Pancreas (tissue), 10 donors: ENCODE results near the gene CHCHD3. TPM values are rescaled to one million over a fixed set of nuclear protein-coding genes. Genes with fewer than 3 reads are reported as not detected.
A peak's percentile ranks its signal among the peaks of the same experiment; 100 is the strongest.

Source experiments
- ATAC-seq, 4 donors: fragments of 200-7000 bp; cut with Tn5 transposase; one replicate each; pipeline versions ENCODE4 v1.8.0 to v1.9.1; 2020; ENCODE audit warnings: mild to moderate bottlenecking in 4 of 4, moderate library complexity in 4 of 4
- DNase-seq, 6 donors: peaks; one replicate each; pipeline ENCODE4 v3.0.0-alpha.2; 2020
- FAIRE-seq: peaks from 2 replicates; lab custom pipeline; 2012; peaks lifted over from hg19 to GRCh38; lab: Jason Lieb, UNC
- H3K27ac ChIP-seq, 4 donors: fragments of 200-600 bp; sonication (generic); 1 replicate in 3 of 4; 2 replicates in 1 of 4; pipeline versions ENCODE4 v1.5.0 to v1.8.0; 2020
- H3K27me3 ChIP-seq, 4 donors: fragments of 200-600 bp; one replicate each; pipeline ENCODE4 v1.8.0; 2021
- H3K36me3 ChIP-seq, 3 donors: fragments of 200-600 bp; sonication (generic) in 1 of 3; one replicate each; pipeline versions ENCODE4 v1.5.0 to v1.8.0; 2020 to 2021
- H3K4me1 ChIP-seq, 3 donors: fragments of 200-600 bp; one replicate each; pipeline ENCODE4 v1.8.0; 2021
- H3K4me3 ChIP-seq, 4 donors: fragments of 200-600 bp; sonication (generic) in 2 of 4; one replicate each; pipeline versions ENCODE4 v1.5.0 to v1.8.0; 2020 to 2021
- H3K9me3 ChIP-seq, 4 donors: fragments of 200-600 bp; one replicate each; pipeline ENCODE4 v1.8.0; 2021
- CTCF ChIP-seq, 4 donors: fragments of 200-600 bp; sonication (generic) in 3 of 4; IDR thresholded peaks; one replicate each; pipeline versions ENCODE4 v1.5.0 to v1.8.0; 2021; ENCODE audit warnings: antibody characterized with exemption in 4 of 4
- WGBS, 2 donors: extraction: QIAGEN DNeasy Blood & Tissue Kit; methylation state at CpG; one replicate each; pipeline ENCODE4 v1.1.7; 2013; 5-methylcytosine and 5-hydroxymethylcytosine counted together
- intact Hi-C, 3 donors: fragments of 100-400 bp; cut with DNase I; formaldehyde crosslinking; loops; one replicate each; pipeline versions ENCODE4 v1.11.1 to v1.14.2; 2022
- polyA plus RNA-seq, 2 donors: library from polyadenylated mRNA; stranded (reverse); fragments of 200-250 nt; gene quantifications; one replicate each; pipeline ENCODE4 v1.2.3, GENCODE V29; 2013
- total RNA-seq, 6 donors: library from RNA; stranded (reverse); fragmentation: NEBNext Ultra II Directional in 4 of 6; extraction: Animal tissue kit (Norgen Biotek cat#: 25700) in 4 of 6; gene quantifications; one replicate each; pipeline versions ENCODE4 v1.2.1 to v1.2.4, GENCODE V29; 2021 to 2023
- donor health status: healthy with polysubstance abuse.
- donor health status: DM: no; HTN: no; CAD: no; lungs with moderate emphysema.
- donor health status: DM: no; HTN: no; CAD: no.
- donor health status: control.
- donor health status: control.
- donor health status: Bipolar disorder and iron deficiency.
- donor health status: DM: yes; HTN: yes; CAD: no.
- donor health status: DM: no; HTN: no; CAD: no.
- donor health status: DM: no; HTN: no; CAD: no.
- donor health status: DM: yes; HTN: yes; CAD: no.

Gene CHCHD3
- total and polyA plus RNA-seq, 8 donors, result 7.9 to 23.2 (median 19.3) TPM

GRCh38 chr7:132758986-132759385 lies 322.9 kb downstream of the CHCHD3 start:
- intact Hi-C loops, result no loop called here
- FAIRE-seq, result no peak
- WGBS, 2 donors, result 90 to 94% methylated on average over 5 of the region's 5 CpGs

GRCh38 chr7:132757783-132758182 lies 324.1 kb downstream of the CHCHD3 start:
- Histone ChIP-seq H3K4me3 (no peak overlapping the region), H3K36me3 (no peaks in the 10 kb centered on the region), H3K9me3 (no peaks in the 10 kb centered on the region), H3K27me3 (no peaks in the 10 kb centered on the region), H3K27ac (no peak overlapping the region), H3K4me1 (no peaks in the 10 kb centered on the region)
- ATAC-seq (no peak), DNase-seq (no peak), FAIRE-seq (no peak)
- TF ChIP-seq CTCF (IDR thresholded peaks at IDR 0.05), result no peak
- intact Hi-C loops, result no loop called here
- WGBS, 2 donors, result 65 to 85% methylated on average over 3 of the region's 3 CpGs

More at GRCh38 chr7:132758986-132759385, 322.9 kb downstream of the CHCHD3 start:
- H3K9me3 ChIP-seq, result no peaks in the 10 kb centered on the region
- H3K4me1 ChIP-seq, result no peaks in the 10 kb centered on the region
- TF ChIP-seq CTCF (IDR thresholded peaks at IDR 0.05), result no peak
- no peaks in the 10 kb centered on the region for H3K27me3 ChIP-seq
- no peak overlapping the region for H3K4me3 ChIP-seq
- H3K27ac ChIP-seq, result no peak overlapping the region
- ATAC-seq, result no peak
- H3K36me3 ChIP-seq, result no peaks in the 10 kb centered on the region
- no peak for DNase-seq

- 46 to 58% methylated on average over 5 of the region's 5 CpGs for WGBS, 2 donors
- intact Hi-C loops, result no loop called here
- Histone ChIP-seq H3K9me3 (no peaks in the 10 kb centered on the region), H3K4me1 (no peaks in the 10 kb centered on the region), H3K27me3 (no peaks in the 10 kb centered on the region), H3K36me3 (no peaks in the 10 kb centered on the region), H3K27ac (no peak overlapping the region), H3K4me3 (no peak overlapping the region)
- TF ChIP-seq CTCF (IDR thresholded peaks at IDR 0.05), result no peak
- DNase-seq (no peak), FAIRE-seq (no peak), ATAC-seq (peak; percentile 20 to 51 (median 42))
These were observed 325.4 kb downstream of the CHCHD3 start for GRCh38 chr7:132756484-132756990.

DNA sequence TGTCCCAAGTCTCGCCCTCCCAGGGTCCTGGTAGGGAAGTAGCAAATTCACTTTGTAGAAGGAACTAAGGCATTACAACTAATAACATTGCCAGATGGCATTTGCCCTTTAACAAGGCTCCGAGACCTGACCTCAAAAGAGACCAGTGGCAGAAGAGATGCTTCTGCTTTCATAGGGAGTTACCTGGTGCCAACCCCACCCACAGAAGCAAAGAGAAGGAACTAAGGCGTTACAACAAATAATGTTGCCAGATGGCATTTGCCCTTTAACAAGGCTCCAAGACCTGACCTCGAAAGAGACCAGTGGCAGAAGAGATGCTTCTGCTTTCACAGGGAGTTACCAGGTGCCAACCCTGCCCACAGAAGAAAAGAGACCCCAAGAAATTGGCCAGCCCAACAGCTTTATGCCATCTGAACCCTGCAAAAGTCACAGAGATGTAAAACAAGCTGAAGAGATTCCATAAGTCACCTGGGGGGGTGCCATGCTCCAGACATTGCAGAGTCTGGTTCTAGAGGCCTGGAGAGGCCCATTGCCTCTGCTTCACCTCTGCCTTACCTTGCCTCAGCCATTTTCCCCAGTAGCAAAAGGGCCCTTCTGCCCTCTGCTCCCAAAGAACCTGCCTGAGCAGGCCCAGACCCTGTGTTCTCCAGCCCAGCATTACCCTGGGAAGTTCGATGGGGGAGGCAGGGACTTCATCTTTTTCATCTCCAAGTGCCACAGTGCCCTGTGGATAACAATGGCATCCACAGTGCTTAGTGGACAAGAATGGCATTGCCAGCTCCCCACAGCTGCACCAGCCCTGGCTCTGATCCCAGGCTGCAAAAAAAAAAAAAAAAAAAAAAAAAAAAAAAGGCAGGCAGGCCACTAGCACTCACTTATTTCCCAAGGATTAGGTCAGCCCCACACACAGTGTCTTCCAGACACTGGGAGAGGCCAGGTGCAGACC lies 326.1 kb downstream of the CHCHD3 start:
- peak in 2 of 4 donors; percentile 18 to 33 for TF ChIP-seq CTCF (IDR thresholded peaks at IDR 0.05)
- Histone ChIP-seq H3K27ac (no peak overlapping the region), H3K4me3 (no peak overlapping the region), H3K9me3 (no peaks in the 10 kb centered on the region), H3K36me3 (no peaks in the 10 kb centered on the region), H3K4me1 (no peaks in the 10 kb centered on the region), H3K27me3 (no peaks in the 10 kb centered on the region)
- 65 to 82% methylated on average over 5 of the region's 5 CpGs for WGBS, 2 donors
- ATAC-seq (peak; percentile 81 to 95 (median 88)), DNase-seq (peak in 3 of 6 donors; percentile 16 to 30 (median 18)), FAIRE-seq (no peak)
- intact Hi-C loops, result no loop called here
